OCI-LY3 (cell line): ENCODE results near the gene TNFRSF18.

Source experiments
- H2AFZ ChIP-seq: fragments of 200-600, 300-600 bp; shearing (Covaris generic); 2 replicates; pipeline ENCODE4 v1.6.0; 2014; ENCODE audit warnings: antibody characterized with exemption, low read depth, low read length
- H3K27ac ChIP-seq: fragments of 200-600, 300-600 bp; sonication (generic); 2 replicates; pipeline ENCODE4 v1.5.1; 2014; ENCODE audit warnings: mild to moderate bottlenecking, low read length, moderate library complexity, mixed read lengths
- H3K27me3 ChIP-seq: fragments of 200-600, 300-600 bp; sonication (generic); 2 replicates; pipeline ENCODE4 v1.6.1; 2014; ENCODE audit warnings: low read depth, low read length, mixed read lengths
- H3K36me3 ChIP-seq: fragments of 200-600, 300-600 bp; sonication (generic); replicated peaks from 2 replicates; pipeline ENCODE3; 2014; ENCODE audit warnings: low read depth, low read length, mixed read lengths
- H3K4me1 ChIP-seq: fragments of 300-600, 200-600 bp; sonication (generic); 2 replicates; pipeline ENCODE4 v1.6.1; 2014; ENCODE audit warnings: low read length, mixed read lengths
- H3K4me2 ChIP-seq: fragments of 200-600, 300-600 bp; sonication (generic); 2 replicates; pipeline ENCODE4 v1.6.1; 2014; ENCODE audit warnings: low read length, mixed read lengths
- H3K4me3 ChIP-seq: fragments of 300-600, 200-600 bp; sonication (generic); 2 replicates; pipeline ENCODE4 v1.5.1; 2014; ENCODE audit warnings: antibody characterized with exemption, mild to moderate bottlenecking, low read length, moderate library complexity
- H3K79me2 ChIP-seq: fragments of 300-600, 200-600 bp; shearing (Covaris generic); 2 replicates; pipeline ENCODE4 v1.6.1; 2014; ENCODE audit warnings: mild to moderate bottlenecking, low read length, mixed read lengths
- H3K9ac ChIP-seq: fragments of 300-600, 200-600 bp; shearing (Covaris generic); 2 replicates; pipeline ENCODE4 v1.6.0; 2014; ENCODE audit warnings: mild to moderate bottlenecking, low read length, moderate library complexity
- H3K9me3 ChIP-seq: fragments of 200-600, 300-600 bp; shearing (Covaris generic); 2 replicates; pipeline ENCODE4 v1.6.1; 2014; ENCODE audit warnings: low read length, mixed read lengths; ENCODE audit not compliant: insufficient read depth
- H4K20me1 ChIP-seq: fragments of 200-600, 300-600 bp; sonication (generic); 2 replicates; pipeline ENCODE4 v1.6.1; 2016; ENCODE audit warnings: low read length, mixed read lengths; ENCODE audit not compliant: insufficient read depth
- EZH2phosphoT487 ChIP-seq: fragments of 200-600 bp; shearing (Covaris generic); IDR thresholded peaks from 2 replicates; pipeline ENCODE4 v1.6.1; 2018; ENCODE audit warnings: antibody characterized with exemption, mixed run types, low read depth
- TF ChIP-seq, protein P1 (sequence below): fragments of 200-600, 300-600 bp; sonication (generic); IDR thresholded peaks from 2 replicates; pipeline ENCODE4 v1.5.1; 2014; ENCODE audit warnings: antibody characterized with exemption, low read length, low read depth

Gene TNFRSF18

DNA sequence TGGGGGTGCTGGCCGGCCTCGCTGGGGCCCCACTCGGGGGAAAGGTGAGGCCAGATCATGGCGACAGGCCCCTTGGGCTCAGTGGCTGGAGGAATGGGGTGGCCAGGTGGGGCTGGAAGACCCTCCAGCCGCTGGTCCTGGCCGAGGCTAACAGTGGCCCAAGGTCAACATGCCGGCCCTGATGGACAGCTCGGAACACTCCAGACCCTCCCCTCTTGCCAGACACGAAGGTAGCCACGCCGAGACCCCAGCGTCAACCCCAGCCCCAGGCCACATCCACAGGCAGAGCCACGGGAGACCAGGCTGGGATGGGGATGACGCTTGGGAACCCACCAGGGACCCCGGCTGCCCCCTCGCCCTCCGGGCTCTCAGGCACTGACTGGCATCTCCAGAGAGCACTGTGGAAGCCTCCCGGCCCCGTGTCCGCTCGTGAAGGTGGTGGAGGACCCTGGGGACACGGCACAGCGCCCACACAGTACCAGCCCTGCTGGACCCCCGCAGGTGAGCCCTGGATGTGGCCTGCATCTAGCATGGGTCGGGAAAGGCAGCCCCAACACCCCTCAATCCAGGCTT is 41.0 kb upstream of the TNFRSF18 start:
- H3K4me1 ChIP-seq: peaks cover 16% of the 10 kb centered on the region
- H3K4me3 ChIP-seq: no peak overlapping the region
- H3K9ac ChIP-seq: no peak overlapping the region
- 0 out of 2 replicates have a peak, but pooled peaks cover 6% of the 10 kb centered on the region for H4K20me1 ChIP-seq
- H3K79me2 ChIP-seq: no peaks in the 10 kb centered on the region
- no peaks in the 10 kb centered on the region for H3K9me3 ChIP-seq
- H3K36me3 ChIP-seq: no peaks in the 10 kb centered on the region
- no peaks in the 10 kb centered on the region for H3K27me3 ChIP-seq
- TF ChIP-seq, protein P1, sequence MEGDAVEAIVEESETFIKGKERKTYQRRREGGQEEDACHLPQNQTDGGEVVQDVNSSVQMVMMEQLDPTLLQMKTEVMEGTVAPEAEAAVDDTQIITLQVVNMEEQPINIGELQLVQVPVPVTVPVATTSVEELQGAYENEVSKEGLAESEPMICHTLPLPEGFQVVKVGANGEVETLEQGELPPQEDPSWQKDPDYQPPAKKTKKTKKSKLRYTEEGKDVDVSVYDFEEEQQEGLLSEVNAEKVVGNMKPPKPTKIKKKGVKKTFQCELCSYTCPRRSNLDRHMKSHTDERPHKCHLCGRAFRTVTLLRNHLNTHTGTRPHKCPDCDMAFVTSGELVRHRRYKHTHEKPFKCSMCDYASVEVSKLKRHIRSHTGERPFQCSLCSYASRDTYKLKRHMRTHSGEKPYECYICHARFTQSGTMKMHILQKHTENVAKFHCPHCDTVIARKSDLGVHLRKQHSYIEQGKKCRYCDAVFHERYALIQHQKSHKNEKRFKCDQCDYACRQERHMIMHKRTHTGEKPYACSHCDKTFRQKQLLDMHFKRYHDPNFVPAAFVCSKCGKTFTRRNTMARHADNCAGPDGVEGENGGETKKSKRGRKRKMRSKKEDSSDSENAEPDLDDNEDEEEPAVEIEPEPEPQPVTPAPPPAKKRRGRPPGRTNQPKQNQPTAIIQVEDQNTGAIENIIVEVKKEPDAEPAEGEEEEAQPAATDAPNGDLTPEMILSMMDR: no peak
- TF ChIP-seq EZH2phosphoT487: no peak
- H2AFZ ChIP-seq: no peak overlapping the region
- no peak overlapping the region for H3K27ac ChIP-seq
- no peak overlapping the region for H3K4me2 ChIP-seq

DNA sequence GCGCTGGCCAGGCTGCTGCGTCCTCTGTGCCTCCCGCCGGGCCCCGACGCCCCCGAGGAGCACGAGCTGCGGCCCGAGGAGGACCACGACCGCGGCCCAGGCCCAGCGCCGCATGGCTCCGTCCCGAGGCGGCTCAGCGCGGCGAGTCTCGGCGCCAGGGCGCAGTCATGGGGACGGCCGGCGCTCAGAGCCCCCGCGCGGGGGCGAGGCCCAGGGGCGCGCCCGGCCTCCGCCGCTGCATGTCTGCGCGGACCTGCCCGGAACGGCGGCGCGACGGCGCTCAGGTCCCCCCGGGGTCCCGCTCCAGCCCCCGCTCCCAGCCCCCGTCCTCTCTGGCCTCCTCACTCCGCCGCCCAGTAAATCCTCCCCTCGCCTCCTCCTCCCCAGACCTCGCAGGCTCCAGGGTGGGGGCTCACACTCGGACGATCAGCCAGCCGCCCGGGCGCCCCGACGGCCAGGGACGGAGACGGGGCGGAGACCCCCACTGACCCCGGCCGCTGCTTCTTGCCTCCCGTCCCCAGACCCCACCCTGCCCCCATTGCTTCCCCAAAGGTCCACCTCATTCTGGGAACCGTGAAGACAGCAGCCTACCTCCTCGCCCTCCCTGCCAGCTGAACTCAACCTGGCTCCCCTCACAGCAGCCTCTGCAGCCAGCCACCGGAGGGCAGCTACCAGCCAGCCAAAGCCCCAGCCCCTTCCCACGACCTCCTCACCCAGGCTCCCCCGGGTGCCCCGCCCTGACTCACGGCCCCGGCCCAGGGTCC is 40.4 kb upstream of the TNFRSF18 start, which contains the start of gene C1QTNF12:
C1QTNF12 (minus strand) TSS at position 146 of the 764 bp plus-strand sequence; CDS start at position 114, 32 bp downstream.
- peaks cover 16% of the 10 kb centered on the region for H3K4me1 ChIP-seq
- H3K27ac ChIP-seq: no peak within 1 kb of the TSS
- 0 out of 2 replicates have a peak, but pooled peaks cover 6% of the 10 kb centered on the region for H4K20me1 ChIP-seq
- H3K4me3 ChIP-seq: no peak within 1 kb of the TSS
- no peak within 1 kb of the TSS for H3K4me2 ChIP-seq
- no peaks in the 10 kb centered on the region for H3K9me3 ChIP-seq
- H3K36me3 ChIP-seq: no peaks in the 10 kb centered on the region
- H2AFZ ChIP-seq: no peak within 1 kb of the TSS
- H3K79me2 ChIP-seq: no peaks in the 10 kb centered on the region
- H3K9ac ChIP-seq: no peak within 1 kb of the TSS
- no peaks in the 10 kb centered on the region for H3K27me3 ChIP-seq
- no peak for TF ChIP-seq EZH2phosphoT487
- TF ChIP-seq, protein P1: no peak

DNA sequence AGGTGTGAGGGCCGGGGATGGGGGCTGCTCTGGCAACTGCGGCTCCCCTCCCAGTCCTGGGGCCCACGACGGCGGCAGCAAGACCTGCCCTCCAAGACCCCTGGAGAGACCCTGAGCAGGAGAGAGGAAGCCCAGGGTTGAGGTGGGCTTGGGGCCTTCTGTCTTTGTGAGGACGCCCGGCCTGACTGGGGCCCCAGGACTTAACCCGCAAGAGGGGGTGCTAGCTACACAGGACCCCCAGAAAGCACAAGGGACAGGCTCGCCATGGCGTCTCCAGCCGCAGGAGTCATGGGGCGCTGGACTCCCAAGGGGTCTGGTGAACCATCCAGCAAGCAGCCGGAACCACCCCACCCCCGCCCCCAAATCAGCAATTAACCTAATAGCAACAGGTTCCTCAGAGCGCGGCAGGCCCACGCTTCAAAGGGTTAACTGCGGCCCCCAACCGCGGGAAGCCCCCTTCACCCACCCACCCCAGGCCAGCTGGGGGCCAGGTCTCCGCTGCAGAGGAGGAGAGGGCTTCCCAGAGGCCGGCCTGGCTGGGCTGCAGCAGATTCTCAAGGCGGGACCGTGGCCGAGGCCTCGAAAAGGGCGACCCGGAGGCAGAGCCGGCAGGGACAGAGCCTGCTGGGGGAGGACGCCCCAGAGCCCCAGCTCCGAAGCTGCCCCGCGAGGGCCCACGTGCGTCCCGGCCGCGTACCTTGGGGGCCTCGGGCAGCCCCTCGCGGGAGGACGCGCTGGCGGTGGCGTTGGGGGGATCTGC is 39.6 kb upstream of the TNFRSF18 start:
- Histone ChIP-seq H3K27ac (no peak overlapping the region), H3K9ac (no peak overlapping the region), H3K79me2 (no peaks in the 10 kb centered on the region), H3K4me2 (no peak overlapping the region), H3K4me1 (peaks cover 14% of the 10 kb centered on the region), H3K36me3 (no peaks in the 10 kb centered on the region), H2AFZ (no peak overlapping the region), H3K27me3 (no peaks in the 10 kb centered on the region), H3K4me3 (no peak overlapping the region), H4K20me1 (0 out of 2 replicates have a peak, but pooled peaks cover 5% of the 10 kb centered on the region), H3K9me3 (no peaks in the 10 kb centered on the region)
- TF ChIP-seq, protein P1: no peak
- TF ChIP-seq EZH2phosphoT487: no peak
